SK-N-SH treated with all-trans-retinoic acid at 6 μM for 48 hours (cell line): ENCODE results near the gene ERC1.

Source experiments
- ATAC-seq: fragments of 200-7000 bp; cut with Tn5 transposase; 3 replicates; pipeline ENCODE4 v1.9.1; 2020; ENCODE audit warnings: mild to moderate bottlenecking, moderate library complexity
- BACH2 ChIP-seq: fragments of 250-450 bp; sonication (Bioruptor Pico); IDR thresholded peaks from 2 replicates; pipeline ENCODE4 v1.9.0; 2021; ENCODE audit warnings: mild to moderate bottlenecking, borderline replicate concordance
- CREB5 ChIP-seq: fragments of 250-450 bp; sonication (Bioruptor Pico); IDR thresholded peaks from 2 replicates; pipeline ENCODE4 v1.5.1; 2020; ENCODE audit warnings: low read depth, mild to moderate bottlenecking, moderate library complexity
- CSDC2 ChIP-seq: fragments of 250-450 bp; sonication (Bioruptor Pico); IDR thresholded peaks from 2 replicates; pipeline ENCODE4 v1.5.0; 2020; ENCODE audit warnings: mild to moderate bottlenecking, moderate library complexity
- ESRRG ChIP-seq: fragments of 250-450 bp; sonication (Bioruptor Pico); IDR thresholded peaks from 2 replicates; pipeline ENCODE4 v1.6.1; 2021; ENCODE audit warnings: mild to moderate bottlenecking
- GLIS3 ChIP-seq: fragments of 250-450 bp; sonication (Bioruptor Pico); IDR thresholded peaks from 2 replicates; pipeline ENCODE4 v1.5.0; 2020; ENCODE audit warnings: mild to moderate bottlenecking, moderate library complexity
- ISL1 ChIP-seq: fragments of 250-450 bp; sonication (Bioruptor Pico); IDR thresholded peaks from 2 replicates; pipeline ENCODE4 v2.1.2; 2022; ENCODE audit warnings: mild to moderate bottlenecking, moderate library complexity
- OSR1 ChIP-seq: fragments of 250-450 bp; sonication (Bioruptor Pico); IDR thresholded peaks from 2 replicates; pipeline ENCODE4 v1.8.0; 2022; ENCODE audit warnings: moderate library complexity, mild to moderate bottlenecking, inconsistent platforms
- PATZ1 ChIP-seq: fragments of 250-450 bp; sonication (Bioruptor Pico); IDR thresholded peaks from 2 replicates; pipeline ENCODE4 v1.8.0; 2020; ENCODE audit warnings: mild to moderate bottlenecking, moderate library complexity, borderline replicate concordance
- PPARA ChIP-seq: fragments of 250-450 bp; sonication (Bioruptor Pico); IDR thresholded peaks from 2 replicates; pipeline ENCODE4 v1.5.0; 2020; ENCODE audit warnings: mild to moderate bottlenecking, borderline replicate concordance
- SNAI2 ChIP-seq: fragments of 250-450 bp; sonication (Bioruptor Pico); IDR thresholded peaks from 2 replicates; pipeline ENCODE4 v1.5.0; 2020; ENCODE audit warnings: mild to moderate bottlenecking, moderate library complexity
- TCF4 ChIP-seq: fragments of 250-450 bp; sonication (Bioruptor Pico); IDR thresholded peaks from 2 replicates; pipeline ENCODE4 v1.8.0; 2021; ENCODE audit warnings: mild to moderate bottlenecking, moderate library complexity, borderline replicate concordance
- TOX ChIP-seq: fragments of 250-450 bp; sonication (Bioruptor Pico); IDR thresholded peaks from 2 replicates; pipeline ENCODE4 v1.8.0; 2021; ENCODE audit warnings: mild to moderate bottlenecking, moderate library complexity, borderline replicate concordance
- ZC3H10 ChIP-seq: fragments of 250-450 bp; sonication (Bioruptor Pico); IDR thresholded peaks from 2 replicates; pipeline ENCODE4 v1.5.1; 2021; ENCODE audit warnings: mild to moderate bottlenecking, moderate library complexity
- ZFP3 ChIP-seq: fragments of 250-450 bp; sonication (Bioruptor Pico); IDR thresholded peaks from 2 replicates; pipeline ENCODE4 v1.5.0; 2020; ENCODE audit warnings: mild to moderate bottlenecking, moderate library complexity
- ZFP30 ChIP-seq: fragments of 450-650 bp; formaldehyde crosslinking; IDR thresholded peaks from 2 replicates; pipeline ENCODE4 v1.5.0; 2022; ENCODE audit warnings: mild to moderate bottlenecking, moderate library complexity
- ZNF565 ChIP-seq: fragments of 450-650 bp; formaldehyde crosslinking; conservative IDR thresholded peaks from 2 replicates; pipeline ENCODE4 v1.5.0; 2020; ENCODE audit warnings: low read depth, mild to moderate bottlenecking, moderate library complexity
- ZNF70 ChIP-seq: fragments of 450-650 bp; formaldehyde crosslinking; IDR thresholded peaks from 2 replicates; pipeline ENCODE4 v1.5.0; 2020; ENCODE audit warnings: mild to moderate bottlenecking, moderate library complexity
- ZNF8 ChIP-seq: fragments of 450-650 bp; formaldehyde crosslinking; IDR thresholded peaks from 2 replicates; pipeline ENCODE4 v1.5.0; 2020; ENCODE audit warnings: mild to moderate bottlenecking, moderate library complexity
- TF ChIP-seq, protein P1 (sequence below): fragments of 250-450 bp; sonication (Bioruptor Pico); IDR thresholded peaks from 2 replicates; pipeline ENCODE4 v1.5.1; 2021; ENCODE audit warnings: mild to moderate bottlenecking, moderate library complexity

ERC1 gene

DNA sequence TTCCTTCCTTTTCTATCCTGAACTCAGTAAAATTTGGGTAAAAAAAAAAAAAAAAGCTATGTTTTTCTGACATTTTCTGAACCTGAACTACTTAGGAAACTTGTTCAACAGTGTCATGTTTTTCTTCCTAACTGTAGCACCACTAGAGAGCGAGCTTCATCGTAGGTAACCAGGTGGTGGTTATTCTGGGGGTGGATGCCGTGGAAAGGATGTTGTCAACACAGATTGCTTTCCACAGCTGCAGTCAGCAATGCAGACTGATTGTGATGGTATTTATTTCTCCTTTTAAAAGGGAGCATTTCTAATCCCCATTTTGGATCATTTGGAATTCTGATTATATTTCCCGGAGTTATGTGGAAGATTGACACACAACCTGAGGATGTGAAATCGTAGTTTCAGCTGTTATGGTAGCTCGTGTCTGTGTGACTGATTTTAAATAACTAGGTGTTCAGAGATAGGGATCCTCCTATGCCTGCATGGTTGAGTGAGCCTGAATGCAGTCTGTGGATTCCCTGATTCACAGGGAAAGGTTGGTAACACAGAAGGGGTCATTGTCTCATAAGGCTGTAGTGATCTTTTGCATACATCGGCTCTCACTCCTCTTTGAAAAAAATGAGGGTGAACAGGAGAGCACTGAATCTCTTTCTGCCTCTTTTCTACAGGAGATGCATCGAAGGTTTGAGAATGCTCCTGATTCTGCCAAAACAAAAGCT, 113.2 kb downstream of the ERC1 start (continued):
- no peak for TF ChIP-seq ZFP30
- TF ChIP-seq ZNF8 (CRISPR knock-in tag): no peak

GRCh38 chr12:1107669-1108068, 116.6 kb downstream of the ERC1 start:
- ATAC-seq: no peak
- TF ChIP-seq TOX (CRISPR knock-in tag) (no peak), ZNF70 (CRISPR knock-in tag) (no peak), ZFP3 (no peak), OSR1 (CRISPR knock-in tag) (no peak), PPARA (CRISPR knock-in tag) (no peak), BACH2 (CRISPR knock-in tag) (no peak), ZC3H10 (CRISPR knock-in tag) (no peak), TCF4 (CRISPR knock-in tag) (no peak), GLIS3 (CRISPR knock-in tag) (no peak), ESRRG (CRISPR knock-in tag) (no peak), ZFP30 (no peak), SNAI2 (CRISPR knock-in tag) (no peak), ZNF565 (CRISPR knock-in tag) (no peak), CSDC2 (no peak), ZNF8 (CRISPR knock-in tag) (no peak)
- TF ChIP-seq, protein P1, sequence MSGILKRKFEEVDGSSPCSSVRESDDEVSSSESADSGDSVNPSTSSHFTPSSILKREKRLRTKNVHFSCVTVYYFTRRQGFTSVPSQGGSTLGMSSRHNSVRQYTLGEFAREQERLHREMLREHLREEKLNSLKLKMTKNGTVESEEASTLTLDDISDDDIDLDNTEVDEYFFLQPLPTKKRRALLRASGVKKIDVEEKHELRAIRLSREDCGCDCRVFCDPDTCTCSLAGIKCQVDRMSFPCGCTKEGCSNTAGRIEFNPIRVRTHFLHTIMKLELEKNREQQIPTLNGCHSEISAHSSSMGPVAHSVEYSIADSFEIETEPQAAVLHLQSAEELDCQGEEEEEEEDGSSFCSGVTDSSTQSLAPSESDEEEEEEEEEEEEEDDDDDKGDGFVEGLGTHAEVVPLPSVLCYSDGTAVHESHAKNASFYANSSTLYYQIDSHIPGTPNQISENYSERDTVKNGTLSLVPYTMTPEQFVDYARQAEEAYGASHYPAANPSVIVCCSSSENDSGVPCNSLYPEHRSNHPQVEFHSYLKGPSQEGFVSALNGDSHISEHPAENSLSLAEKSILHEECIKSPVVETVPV: no peak

GRCh38 chr12:1108276-1108675, 117.3 kb downstream of the ERC1 start:
- no peak for ATAC-seq

GRCh38 chr12:1115484-1116231, 124.6 kb downstream of the ERC1 start:
- TF ChIP-seq CSDC2 (no peak), ZFP3 (no peak), ZNF565 (CRISPR knock-in tag) (no peak), CREB5 (CRISPR knock-in tag) (no peak), ZNF8 (CRISPR knock-in tag) (no peak), ISL1 (peak; percentile 16; the same call in 1 of the 2 replicates)
- TF ChIP-seq, protein P1: no peak
- ATAC-seq: peak; percentile 84

More at GRCh38 chr12:1108276-1108675, 117.3 kb downstream of the ERC1 start:
- no peak for TF ChIP-seq ZFP30

GRCh38 chr12:1117371-1117770, 126.3 kb downstream of the ERC1 start:
- TF ChIP-seq, protein P1: no peak
- TF ChIP-seq ESRRG (CRISPR knock-in tag) (no peak), BACH2 (CRISPR knock-in tag) (no peak), ZFP30 (no peak), PATZ1 (no peak), GLIS3 (CRISPR knock-in tag) (no peak), CREB5 (CRISPR knock-in tag) (no peak), CSDC2 (no peak)

More at GRCh38 chr12:1117371-1117770, 126.3 kb downstream of the ERC1 start:
- ATAC-seq: no peak
